DND-41 (cell line): Measurements from ENCODE around the gene SRF.

Source experiments
- ATAC-seq: fragments of 200-7000 bp; cut with Tn5 transposase; 3 replicates; pipeline ENCODE4 v1.9.1; 2021; ENCODE audit warnings: low read depth; ENCODE audit not compliant: insufficient read depth
- DNase-seq: peaks from one replicate; pipeline ENCODE4 v3.0.0-alpha.2; 2020
- H2AFZ ChIP-seq: 2 replicates; pipeline ENCODE4 v1.6.0; 2012; ENCODE audit warnings: low read depth, low read length
- H3K27ac ChIP-seq: 2 replicates; pipeline ENCODE4 v1.5.1; 2012; ENCODE audit warnings: low read length, inconsistent platforms
- H3K27me3 ChIP-seq: fragments of 200-600 bp; sonication (generic); 2 replicates; pipeline ENCODE4 v1.6.0; 2012; ENCODE audit warnings: low read length, mild to moderate bottlenecking, inconsistent platforms; ENCODE audit not compliant: insufficient read depth, poor library complexity
- H3K36me3 ChIP-seq: 2 replicates; pipeline ENCODE4 v1.5.1; 2012; ENCODE audit warnings: low read length, inconsistent platforms; ENCODE audit not compliant: insufficient read depth
- H3K4me1 ChIP-seq: 2 replicates; pipeline ENCODE4 v1.5.1; 2012; ENCODE audit warnings: mild to moderate bottlenecking, low read length; ENCODE audit not compliant: insufficient read depth
- H3K4me2 ChIP-seq: 2 replicates; pipeline ENCODE4 v1.6.0; 2012; ENCODE audit warnings: mild to moderate bottlenecking, moderate library complexity, low read length, inconsistent platforms; ENCODE audit not compliant: insufficient read depth
- H3K4me3 ChIP-seq, 2 experiments: fragments of 200-600 bp in 1 of 2; shearing (Covaris generic) in 1 of 2; 2 replicates each; pipeline ENCODE4 v1.5.1; 2012 to 2016; ENCODE audit warnings: inconsistent platforms in 2 of 2, low read length in 2 of 2, mild to moderate bottlenecking in 2 of 2, low read depth in 1 of 2, moderate library complexity in 1 of 2
- H3K79me2 ChIP-seq: 2 replicates; pipeline ENCODE4 v1.6.0; 2012; ENCODE audit warnings: low read length, inconsistent platforms; ENCODE audit not compliant: insufficient read depth
- H3K9ac ChIP-seq: 2 replicates; pipeline ENCODE4 v1.6.0; 2012; ENCODE audit warnings: low read depth, mild to moderate bottlenecking, inconsistent platforms, low read length, moderate library complexity
- H3K9me3 ChIP-seq: 2 replicates; pipeline ENCODE4 v1.5.1; 2012; ENCODE audit warnings: low read length, moderate library complexity, mild to moderate bottlenecking, inconsistent platforms; ENCODE audit not compliant: insufficient read depth, severe bottlenecking
- H4K20me1 ChIP-seq: 2 replicates; pipeline ENCODE4 v1.6.0; 2012; ENCODE audit warnings: low read length; ENCODE audit not compliant: insufficient read depth
- EZH2 ChIP-seq: IDR thresholded peaks from 3 replicates; pipeline ENCODE4 v1.6.1; 2012; ENCODE audit warnings: borderline replicate concordance, low read depth, mild to moderate bottlenecking, moderate library complexity, low read length, inconsistent platforms; ENCODE audit not compliant: severe bottlenecking
- TF ChIP-seq, protein P1 (sequence below): IDR thresholded peaks from 2 replicates; pipeline ENCODE4 v1.5.1; 2012; ENCODE audit warnings: borderline replicate concordance, low read length, moderate library complexity, mild to moderate bottlenecking; ENCODE audit not compliant: poor library complexity, severe bottlenecking; ENCODE audit errors: extremely low read depth

The SRF gene

DNA sequence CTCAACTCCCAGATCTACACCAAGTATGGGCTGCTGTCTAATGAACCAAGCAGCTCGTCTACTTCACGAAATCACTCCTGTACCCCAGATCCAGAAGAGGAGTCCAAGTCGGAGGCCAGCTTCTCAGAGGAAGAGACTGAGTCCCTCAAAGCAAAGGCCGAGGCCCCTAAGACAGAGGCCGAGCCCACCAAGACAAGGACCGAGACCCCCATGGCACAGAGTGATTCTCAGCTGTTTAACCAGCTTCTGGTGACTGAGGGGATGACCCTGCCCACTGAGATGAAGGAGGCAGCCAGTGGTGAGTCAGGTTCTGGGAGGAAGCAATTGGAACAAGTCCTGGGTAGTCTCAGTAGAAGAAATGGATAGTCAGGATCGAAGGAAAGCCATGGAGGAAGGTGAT is 16.8 kb downstream of the SRF start:
- H3K4me2 ChIP-seq: no peak overlapping the region
- H3K9me3 ChIP-seq: no peaks in the 10 kb centered on the region
- peaks cover 28% of the 10 kb centered on the region for H3K4me1 ChIP-seq
- no peak overlapping the region for H2AFZ ChIP-seq
- H3K27me3 ChIP-seq: no peaks in the 10 kb centered on the region
- no peak for TF ChIP-seq EZH2
- TF ChIP-seq, protein P1, sequence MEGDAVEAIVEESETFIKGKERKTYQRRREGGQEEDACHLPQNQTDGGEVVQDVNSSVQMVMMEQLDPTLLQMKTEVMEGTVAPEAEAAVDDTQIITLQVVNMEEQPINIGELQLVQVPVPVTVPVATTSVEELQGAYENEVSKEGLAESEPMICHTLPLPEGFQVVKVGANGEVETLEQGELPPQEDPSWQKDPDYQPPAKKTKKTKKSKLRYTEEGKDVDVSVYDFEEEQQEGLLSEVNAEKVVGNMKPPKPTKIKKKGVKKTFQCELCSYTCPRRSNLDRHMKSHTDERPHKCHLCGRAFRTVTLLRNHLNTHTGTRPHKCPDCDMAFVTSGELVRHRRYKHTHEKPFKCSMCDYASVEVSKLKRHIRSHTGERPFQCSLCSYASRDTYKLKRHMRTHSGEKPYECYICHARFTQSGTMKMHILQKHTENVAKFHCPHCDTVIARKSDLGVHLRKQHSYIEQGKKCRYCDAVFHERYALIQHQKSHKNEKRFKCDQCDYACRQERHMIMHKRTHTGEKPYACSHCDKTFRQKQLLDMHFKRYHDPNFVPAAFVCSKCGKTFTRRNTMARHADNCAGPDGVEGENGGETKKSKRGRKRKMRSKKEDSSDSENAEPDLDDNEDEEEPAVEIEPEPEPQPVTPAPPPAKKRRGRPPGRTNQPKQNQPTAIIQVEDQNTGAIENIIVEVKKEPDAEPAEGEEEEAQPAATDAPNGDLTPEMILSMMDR: no peak
- peaks cover 2% of the 10 kb centered on the region; the same call in 1 of the 2 replicates for H4K20me1 ChIP-seq
- H3K27ac ChIP-seq: no peak overlapping the region
- peaks cover 16% of the 10 kb centered on the region for H3K79me2 ChIP-seq
- no peak overlapping the region for H3K9ac ChIP-seq
- ATAC-seq: no peak
- DNase-seq: no peak
- H3K4me3 ChIP-seq: no peak overlapping the region
- H3K36me3 ChIP-seq: peaks cover 59% of the 10 kb centered on the region

DNA sequence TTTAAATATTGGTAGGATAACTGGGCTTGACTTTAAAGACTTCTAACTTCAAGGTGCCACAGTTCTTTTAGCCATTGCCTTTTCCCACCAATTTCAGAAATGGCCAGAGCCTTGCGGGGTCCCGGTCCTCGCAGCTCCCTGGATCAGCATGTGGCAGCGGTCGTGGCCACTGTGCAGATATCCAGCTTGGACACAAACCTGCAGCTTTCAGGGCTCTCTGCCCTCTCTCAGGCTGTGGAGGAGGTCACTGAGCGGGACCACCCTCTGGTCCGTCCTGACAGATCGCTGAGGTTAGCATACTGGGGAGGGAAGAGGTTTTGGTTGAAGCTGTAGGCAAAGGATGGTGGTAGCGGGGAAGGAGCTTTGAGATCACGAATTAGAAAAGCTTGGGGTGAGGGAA is 17.4 kb downstream of the SRF start:
- Histone ChIP-seq H3K27ac (no peak overlapping the region), H3K4me3 (no peak overlapping the region), H2AFZ (no peak overlapping the region), H3K4me1 (peaks cover 22% of the 10 kb centered on the region), H3K36me3 (peaks cover 65% of the 10 kb centered on the region), H3K9ac (no peak overlapping the region), H3K27me3 (no peaks in the 10 kb centered on the region), H3K79me2 (peaks cover 10% of the 10 kb centered on the region), H3K9me3 (no peaks in the 10 kb centered on the region), H4K20me1 (peaks cover 2% of the 10 kb centered on the region; the same call in 1 of the 2 replicates), H3K4me2 (no peak overlapping the region)
- ATAC-seq: no peak
- DNase-seq: no peak
- TF ChIP-seq, protein P1: no peak
- no peak for TF ChIP-seq EZH2

DNA sequence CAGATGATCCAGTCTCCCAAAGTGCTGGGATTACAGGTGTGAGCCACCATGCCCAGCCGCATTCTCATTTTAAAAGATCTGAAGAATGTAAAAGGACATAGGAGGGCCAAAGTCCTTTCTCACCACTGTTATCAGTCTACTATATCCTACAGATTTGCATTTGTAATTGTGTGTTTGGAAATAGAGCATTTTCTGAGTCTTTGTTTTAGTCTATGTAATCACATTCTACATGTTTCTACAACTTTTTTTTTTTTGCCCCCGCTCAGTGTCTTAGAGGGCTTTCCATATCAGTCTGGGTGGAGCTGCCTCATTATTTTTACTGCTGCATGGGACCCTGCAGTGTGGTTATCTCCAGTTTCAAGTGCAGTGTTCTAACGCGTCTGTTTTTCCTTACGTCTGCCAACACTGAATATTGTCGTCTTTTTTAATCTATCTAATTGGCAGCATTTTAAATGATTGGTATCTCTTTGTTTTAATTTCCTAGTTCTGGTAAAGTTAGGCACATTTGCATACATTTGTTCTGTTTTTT is 18.8 kb downstream of the SRF start:
- Histone ChIP-seq H3K9ac (no peak overlapping the region), H3K27me3 (no peaks in the 10 kb centered on the region), H3K4me3 (no peak overlapping the region), H3K27ac (no peak overlapping the region), H4K20me1 (no peaks in the 10 kb centered on the region; the same call in 1 of the 2 replicates), H2AFZ (no peak overlapping the region), H3K4me1 (peaks cover 8% of the 10 kb centered on the region), H3K4me2 (no peak overlapping the region), H3K79me2 (no peaks in the 10 kb centered on the region), H3K36me3 (peaks cover 66% of the 10 kb centered on the region), H3K9me3 (no peaks in the 10 kb centered on the region)
- ATAC-seq: no peak
- DNase-seq: no peak
- TF ChIP-seq EZH2: no peak
- TF ChIP-seq, protein P1: no peak
